Astrocyte (in vitro differentiated cells and primary cell): ENCODE results near the gene POLN. TPM values are rescaled to one million over a fixed set of nuclear protein-coding genes. Genes with fewer than 3 reads are reported as not detected.

Source experiments
- DNase-seq: peaks from one replicate; pipeline ENCODE4 v3.0.0-alpha.2; 2010; ENCODE audit warnings: low read depth
- FAIRE-seq: peaks from 2 replicates; lab custom pipeline; 2011; peaks lifted over from hg19 to GRCh38; lab: Jason Lieb, UNC
- H2AFZ ChIP-seq: 2 replicates; pipeline ENCODE4 v1.6.0; 2012; ENCODE audit warnings: low read depth, low read length, inconsistent platforms
- H3K27ac ChIP-seq: 2 replicates; pipeline ENCODE4 v1.5.1; 2011; ENCODE audit warnings: low read depth, low read length, inconsistent platforms
- H3K27me3 ChIP-seq: 2 replicates; pipeline ENCODE4 v1.6.0; 2011; ENCODE audit warnings: low read length, inconsistent platforms; ENCODE audit not compliant: insufficient read depth
- H3K36me3 ChIP-seq: 2 replicates; pipeline ENCODE4 v1.5.1; 2011; ENCODE audit warnings: low read length, inconsistent platforms; ENCODE audit not compliant: insufficient read depth
- H3K4me1 ChIP-seq: 2 replicates; pipeline ENCODE4 v1.5.1; 2011; ENCODE audit warnings: low read length, inconsistent platforms; ENCODE audit not compliant: insufficient read depth
- H3K4me2 ChIP-seq: 2 replicates; pipeline ENCODE4 v1.6.0; 2012; ENCODE audit warnings: low read length, inconsistent platforms
- H3K4me3 ChIP-seq: 2 replicates; pipeline ENCODE4 v1.5.1; 2011; ENCODE audit warnings: low read depth, mild to moderate bottlenecking, low read length, inconsistent platforms; ENCODE audit not compliant: insufficient read depth
- H3K79me2 ChIP-seq: 2 replicates; pipeline ENCODE4 v1.6.0; 2012; ENCODE audit warnings: mild to moderate bottlenecking, low read length, inconsistent platforms; ENCODE audit not compliant: insufficient read depth
- H3K9ac ChIP-seq: 2 replicates; pipeline ENCODE4 v1.6.0; 2012; ENCODE audit warnings: mild to moderate bottlenecking, low read length, inconsistent platforms
- H3K9me3 ChIP-seq: 2 replicates; pipeline ENCODE4 v1.5.1; 2012; ENCODE audit warnings: low read depth, mild to moderate bottlenecking, low read length, inconsistent platforms; ENCODE audit not compliant: insufficient read depth
- H4K20me1 ChIP-seq: 2 replicates; pipeline ENCODE4 v1.6.0; 2012; ENCODE audit warnings: low read length, inconsistent platforms; ENCODE audit not compliant: insufficient read depth
- H3K27ac Mint-ChIP-seq: one replicate; pipeline ENCODE4 v1.8.0; 2021; ENCODE audit warnings: mild to moderate bottlenecking, mixed read lengths; ENCODE audit not compliant: unreplicated experiment
- H3K27me3 Mint-ChIP-seq: one replicate; pipeline ENCODE4 v1.8.0; 2021; ENCODE audit warnings: low read depth, mixed read lengths; ENCODE audit not compliant: unreplicated experiment
- H3K36me3 Mint-ChIP-seq: one replicate; pipeline ENCODE4 v1.8.0; 2021; ENCODE audit warnings: low read depth, mixed read lengths; ENCODE audit not compliant: unreplicated experiment
- H3K4me1 Mint-ChIP-seq: one replicate; pipeline ENCODE4 v1.8.0; 2021; ENCODE audit warnings: low read depth, mixed read lengths; ENCODE audit not compliant: unreplicated experiment
- H3K4me3 Mint-ChIP-seq: one replicate; pipeline ENCODE4 v1.8.0; 2021; ENCODE audit warnings: mild to moderate bottlenecking, moderate library complexity, mixed read lengths; ENCODE audit not compliant: unreplicated experiment
- H3K9me3 Mint-ChIP-seq: one replicate; pipeline ENCODE4 v1.8.0; 2021; ENCODE audit warnings: mild to moderate bottlenecking, mixed read lengths; ENCODE audit not compliant: unreplicated experiment
- EZH2 ChIP-seq: IDR thresholded peaks from 2 replicates; pipeline ENCODE4 v1.6.1; 2012; ENCODE audit warnings: mild to moderate bottlenecking, low read length, inconsistent platforms; ENCODE audit not compliant: insufficient read depth
- total RNA-seq: library from RNA; stranded (reverse); gene quantifications from 2 replicates; pipeline ENCODE4 v1.2.1, GENCODE V29; 2021
- TF ChIP-seq, protein P1 (sequence below): IDR thresholded peaks from 2 replicates; pipeline ENCODE4 v1.5.1; 2011; ENCODE audit warnings: low read depth, mild to moderate bottlenecking, inconsistent platforms, low read length, moderate library complexity; ENCODE audit not compliant: insufficient read depth

Gene POLN
- total RNA-seq, 1 donor from 2014 or later: 3.1 TPM

DNA sequence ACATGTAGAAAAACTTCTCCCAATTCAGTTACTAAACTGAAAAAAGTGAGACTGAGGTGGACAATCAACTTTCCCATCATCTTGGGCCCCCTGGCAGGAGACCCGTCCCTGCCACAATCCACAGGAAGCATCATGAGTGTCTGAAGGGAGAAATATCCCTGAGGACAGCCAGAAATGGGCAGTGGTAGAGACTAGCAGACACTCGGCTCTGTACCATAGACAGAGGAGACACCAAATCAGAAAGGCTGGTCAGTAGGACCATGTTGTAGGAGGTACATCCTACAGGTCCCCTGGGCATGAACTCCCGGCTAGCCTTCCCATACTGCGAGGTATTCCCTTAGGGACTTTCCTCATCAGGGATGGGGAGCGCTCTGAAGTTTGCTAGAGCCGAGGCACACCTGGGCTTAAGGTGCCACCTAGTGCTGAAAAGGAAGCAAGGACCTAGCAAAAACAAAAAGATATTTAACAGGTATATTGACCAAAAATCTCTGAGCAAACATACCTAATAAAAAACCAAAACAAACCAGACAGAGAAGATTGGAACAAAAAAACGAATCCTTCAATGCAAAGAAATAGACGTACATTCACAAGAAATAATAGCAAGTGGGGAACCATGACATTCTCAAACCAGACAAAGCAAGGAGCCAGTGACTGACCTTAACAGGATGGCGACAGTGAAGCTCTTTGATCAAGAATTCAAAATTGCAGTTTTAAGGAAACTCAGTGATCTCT is 55.6 kb downstream of the POLN start:
- Histone ChIP-seq H3K27me3 (no peaks in the 10 kb centered on the region), H3K4me2 (no peak overlapping the region), H3K79me2 (no peaks in the 10 kb centered on the region), H3K4me3 (no peak overlapping the region), H4K20me1 (no peaks in the 10 kb centered on the region), H3K9ac (no peak overlapping the region), H3K9me3 (no peaks in the 10 kb centered on the region), H3K27ac (no peak overlapping the region), H3K36me3 (no peaks in the 10 kb centered on the region), H3K4me1 (no peaks in the 10 kb centered on the region), H2AFZ (no peak overlapping the region)
- H3K27me3 Mint-ChIP-seq: no peaks in the 10 kb centered on the region
- H3K4me1 Mint-ChIP-seq: no peaks in the 10 kb centered on the region
- no peak for TF ChIP-seq EZH2
- TF ChIP-seq, protein P1, sequence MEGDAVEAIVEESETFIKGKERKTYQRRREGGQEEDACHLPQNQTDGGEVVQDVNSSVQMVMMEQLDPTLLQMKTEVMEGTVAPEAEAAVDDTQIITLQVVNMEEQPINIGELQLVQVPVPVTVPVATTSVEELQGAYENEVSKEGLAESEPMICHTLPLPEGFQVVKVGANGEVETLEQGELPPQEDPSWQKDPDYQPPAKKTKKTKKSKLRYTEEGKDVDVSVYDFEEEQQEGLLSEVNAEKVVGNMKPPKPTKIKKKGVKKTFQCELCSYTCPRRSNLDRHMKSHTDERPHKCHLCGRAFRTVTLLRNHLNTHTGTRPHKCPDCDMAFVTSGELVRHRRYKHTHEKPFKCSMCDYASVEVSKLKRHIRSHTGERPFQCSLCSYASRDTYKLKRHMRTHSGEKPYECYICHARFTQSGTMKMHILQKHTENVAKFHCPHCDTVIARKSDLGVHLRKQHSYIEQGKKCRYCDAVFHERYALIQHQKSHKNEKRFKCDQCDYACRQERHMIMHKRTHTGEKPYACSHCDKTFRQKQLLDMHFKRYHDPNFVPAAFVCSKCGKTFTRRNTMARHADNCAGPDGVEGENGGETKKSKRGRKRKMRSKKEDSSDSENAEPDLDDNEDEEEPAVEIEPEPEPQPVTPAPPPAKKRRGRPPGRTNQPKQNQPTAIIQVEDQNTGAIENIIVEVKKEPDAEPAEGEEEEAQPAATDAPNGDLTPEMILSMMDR: peak; percentile 36
- no peak overlapping the region for H3K4me3 Mint-ChIP-seq
- peaks cover 14% of the 10 kb centered on the region for H3K36me3 Mint-ChIP-seq
- H3K9me3 Mint-ChIP-seq: peaks cover 15% of the 10 kb centered on the region
- FAIRE-seq (no peak), DNase-seq (no peak)
- H3K27ac Mint-ChIP-seq: no peak overlapping the region

GRCh38 chr4:2183394-2183793 is 58.5 kb downstream of the POLN start:
- no peak for DNase-seq
- Mint-ChIP-seq H3K9me3 (peaks cover 15% of the 10 kb centered on the region), H3K4me3 (no peak overlapping the region), H3K36me3 (peaks cover 14% of the 10 kb centered on the region), H3K27me3 (peaks cover 3% of the 10 kb centered on the region), H3K4me1 (no peaks in the 10 kb centered on the region), H3K27ac (no peak overlapping the region)
- H3K79me2 ChIP-seq: no peaks in the 10 kb centered on the region
- no peak overlapping the region for H3K9ac ChIP-seq
- no peak for TF ChIP-seq EZH2
- TF ChIP-seq, protein P1: no peak
- H3K27ac ChIP-seq: no peak overlapping the region
- no peak overlapping the region for H3K4me3 ChIP-seq
- no peaks in the 10 kb centered on the region for H3K4me1 ChIP-seq
- H3K9me3 ChIP-seq: no peaks in the 10 kb centered on the region
- no peak for FAIRE-seq
- H4K20me1 ChIP-seq: no peaks in the 10 kb centered on the region
- H2AFZ ChIP-seq: no peak overlapping the region
- no peaks in the 10 kb centered on the region for H3K36me3 ChIP-seq
- H3K27me3 ChIP-seq: no peaks in the 10 kb centered on the region
- no peak overlapping the region for H3K4me2 ChIP-seq

DNA sequence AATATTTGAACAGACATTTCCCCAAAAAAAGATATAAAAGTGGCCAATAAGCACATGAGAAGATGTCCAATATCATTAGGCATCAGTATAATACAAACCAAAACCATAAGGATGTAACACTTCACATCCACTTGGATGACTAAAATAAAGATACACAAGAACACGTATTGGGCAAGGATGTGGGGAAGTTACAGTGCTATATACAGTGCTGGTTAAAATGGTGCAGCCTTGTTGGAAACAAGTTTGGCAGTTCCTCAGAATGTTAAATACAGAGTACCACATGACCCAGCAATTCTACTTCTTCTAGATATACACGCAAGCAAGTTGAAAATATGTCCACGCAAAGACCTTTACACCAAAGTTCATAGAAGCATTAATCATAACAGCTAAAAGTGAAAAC is 58.9 kb downstream of the POLN start:
- H3K9me3 Mint-ChIP-seq: peaks cover 14% of the 10 kb centered on the region
- Histone ChIP-seq H3K4me2 (no peak overlapping the region), H4K20me1 (no peaks in the 10 kb centered on the region), H3K9ac (no peak overlapping the region), H3K36me3 (no peaks in the 10 kb centered on the region), H3K9me3 (no peaks in the 10 kb centered on the region), H3K4me3 (no peak overlapping the region), H3K79me2 (no peaks in the 10 kb centered on the region), H3K27ac (no peak overlapping the region), H3K27me3 (no peaks in the 10 kb centered on the region), H2AFZ (no peak overlapping the region), H3K4me1 (no peaks in the 10 kb centered on the region)
- no peak overlapping the region for H3K27ac Mint-ChIP-seq
- no peaks in the 10 kb centered on the region for H3K4me1 Mint-ChIP-seq
- H3K27me3 Mint-ChIP-seq: peaks cover 5% of the 10 kb centered on the region
- peaks cover 13% of the 10 kb centered on the region for H3K36me3 Mint-ChIP-seq
- no peak overlapping the region for H3K4me3 Mint-ChIP-seq
- FAIRE-seq: no peak
- DNase-seq: no peak
- no peak for TF ChIP-seq EZH2
- TF ChIP-seq, protein P1: no peak
